HEK293T (cell line): ENCODE data around the gene PCNA.
"Not testable (repeated sequence)": the region's sequence is repeated elsewhere in the genome, so short reads cannot be mapped to it uniquely, and the experiment has no call there.

ENCODE experiments used
- BHLHE40 ChIP-seq: fragments of 450-650 bp; IDR thresholded peaks from 2 replicates; pipeline ENCODE4 v1.6.1; 2016; ENCODE audit warnings: mild to moderate bottlenecking, moderate library complexity, borderline replicate concordance
- ELF4 ChIP-seq: fragments of 450-650 bp; IDR thresholded peaks from 2 replicates; pipeline ENCODE4 v1.6.1; 2017; ENCODE audit warnings: antibody characterized with exemption
- FOXA1 ChIP-seq: fragments of 450-650 bp; IDR thresholded peaks from 2 replicates; pipeline ENCODE4 v1.6.1; 2016; ENCODE audit warnings: mild to moderate bottlenecking
- FOXK2 ChIP-seq: fragments of 450-650 bp; IDR thresholded peaks from 2 replicates; pipeline ENCODE4 v1.6.1; 2016; ENCODE audit warnings: mild to moderate bottlenecking
- FOXM1 ChIP-seq: fragments of 450-650 bp; IDR thresholded peaks from 2 replicates; pipeline ENCODE4 v1.6.1; 2017; ENCODE audit warnings: mild to moderate bottlenecking, borderline replicate concordance
- L3MBTL2 ChIP-seq: fragments of 450-650 bp; conservative IDR thresholded peaks from 2 replicates; pipeline ENCODE4 v1.6.1; 2016; ENCODE audit warnings: mild to moderate bottlenecking
- LEF1 ChIP-seq: fragments of 450-650 bp; IDR thresholded peaks from 2 replicates; pipeline ENCODE4 v1.6.1; 2017; ENCODE audit warnings: mild to moderate bottlenecking, borderline replicate concordance
- NFRKB ChIP-seq: fragments of 450-650 bp; IDR thresholded peaks from 2 replicates; pipeline ENCODE4 v1.6.1; 2016; ENCODE audit warnings: mild to moderate bottlenecking, moderate library complexity
- PKNOX1 ChIP-seq: fragments of 450-650 bp; IDR thresholded peaks from 2 replicates; pipeline ENCODE4 v1.6.1; 2016
- SP1 ChIP-seq: fragments of 450-650 bp; IDR thresholded peaks from 2 replicates; pipeline ENCODE4 v1.6.1; 2017
- SUZ12 ChIP-seq: fragments of 450-650 bp; IDR thresholded peaks from 2 replicates; pipeline ENCODE4 v1.6.1; 2016; ENCODE audit warnings: mild to moderate bottlenecking
- TARDBP ChIP-seq: fragments of 450-650 bp; IDR thresholded peaks from 2 replicates; pipeline ENCODE4 v1.6.1; 2016

- TF ChIP-seq FOXK2, LEF1, FOXA1, L3MBTL2, SP1, BHLHE40, FOXM1, TARDBP, SUZ12, PKNOX1, ELF4, NFRKB: not testable (repeated sequence)
These were observed 19.8 kb downstream of the PCNA start for GRCh38 chr20:5099909-5100308.
